ENCODE measurements around the gene CHSY1.

Gene CHSY1

GRCh38 chr15:101156509-101157159 lies 95.2 kb downstream of the CHSY1 start:
- no peaks in the 10 kb centered on the region for H3K36me3 Mint-ChIP-seq

GRCh38 chr15:101156061-101156460 lies 95.8 kb downstream of the CHSY1 start:
- CTCF ChIA-PET: interaction anchor here (1.0 kb wide), 1 partner anchor 9 kb away, joined by 3 read pairs; no protein-coding TSS in a partner anchor
- H3K4me3 Mint-ChIP-seq: no peak overlapping the region
- H3K36me3 Mint-ChIP-seq: no peaks in the 10 kb centered on the region
- no peak overlapping the region for H3K27ac Mint-ChIP-seq
- peaks cover 9% of the 10 kb centered on the region for H3K27me3 Mint-ChIP-seq
- H3K9me3 Mint-ChIP-seq: no peaks in the 10 kb centered on the region
- H3K4me1 Mint-ChIP-seq: peaks cover 37% of the 10 kb centered on the region
- DNase-seq: no peak

More at GRCh38 chr15:101156509-101157159, 95.2 kb downstream of the CHSY1 start:
- no peak overlapping the region for H3K4me3 Mint-ChIP-seq
- no peak for DNase-seq
- peaks cover 35% of the 10 kb centered on the region for H3K4me1 Mint-ChIP-seq
- H3K27me3 Mint-ChIP-seq: peaks cover 9% of the 10 kb centered on the region
- H3K9me3 Mint-ChIP-seq: peaks cover 2% of the 10 kb centered on the region
- CTCF ChIA-PET: interaction anchor here (1.0 kb wide), 1 partner anchor 9 kb away, joined by 3 read pairs; no protein-coding TSS in a partner anchor
- H3K27ac Mint-ChIP-seq: no peak overlapping the region

DNA sequence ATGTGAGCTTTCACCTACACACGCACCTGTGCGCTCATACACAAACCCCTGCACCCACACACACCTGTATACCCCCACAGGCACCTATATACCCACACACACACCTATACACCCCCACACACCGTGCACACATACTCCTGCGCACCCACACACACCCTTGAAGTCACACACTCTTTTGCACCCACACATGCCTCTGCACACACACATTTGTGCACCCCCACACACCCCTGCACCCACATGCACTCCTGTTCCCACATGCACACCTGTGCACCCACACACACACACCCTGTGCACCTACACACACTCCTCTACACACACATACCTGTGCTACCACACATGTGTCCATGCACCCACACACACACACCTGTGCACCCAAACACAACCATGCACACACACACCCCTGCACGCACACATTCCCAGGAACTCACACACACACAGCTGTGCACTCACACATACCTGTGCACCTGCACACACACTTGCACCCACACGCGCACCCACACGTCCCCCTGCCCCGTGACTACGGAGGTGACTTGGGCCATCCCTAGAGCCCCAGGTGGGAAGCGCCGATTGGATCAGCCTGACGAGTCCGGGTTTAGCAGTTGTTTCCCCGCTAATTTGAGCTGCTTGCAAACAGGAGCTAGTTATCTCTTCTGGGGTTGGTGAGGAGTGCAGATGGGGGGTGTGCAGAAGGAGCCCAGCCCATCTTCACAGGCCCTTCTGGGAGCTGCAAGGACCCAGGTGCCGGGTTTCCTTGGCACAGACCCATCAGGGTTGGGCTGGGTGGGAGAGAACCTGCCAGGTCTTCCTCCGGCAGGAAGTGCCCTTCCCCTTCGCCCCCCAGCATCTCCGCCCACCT lies 97.8 kb downstream of the CHSY1 start:
- no peak for DNase-seq
- no peak overlapping the region for H3K27ac Mint-ChIP-seq
- no peaks in the 10 kb centered on the region for H3K36me3 Mint-ChIP-seq
- H3K9me3 Mint-ChIP-seq: no peaks in the 10 kb centered on the region
- CTCF ChIA-PET: no interaction called here
- H3K27me3 Mint-ChIP-seq: peaks cover 7% of the 10 kb centered on the region
- H3K4me3 Mint-ChIP-seq: no peak overlapping the region
- H3K4me1 Mint-ChIP-seq: peaks cover 32% of the 10 kb centered on the region

GRCh38 chr15:101152914-101153313 lies 98.9 kb downstream of the CHSY1 start:
- peaks cover 7% of the 10 kb centered on the region for H3K27me3 Mint-ChIP-seq
- CTCF ChIA-PET: interaction anchor here (1.0 to 1.3 kb wide), 2 partner anchors 10 to 15 kb away, joined by 3 to 4 read pairs; no protein-coding TSS in a partner anchor
- H3K4me3 Mint-ChIP-seq: no peak overlapping the region
- H3K9me3 Mint-ChIP-seq: no peaks in the 10 kb centered on the region
- H3K4me1 Mint-ChIP-seq: peaks cover 33% of the 10 kb centered on the region
- no peak for DNase-seq
- H3K36me3 Mint-ChIP-seq: no peaks in the 10 kb centered on the region
- H3K27ac Mint-ChIP-seq: no peak overlapping the region

GRCh38 chr15:101151288-101151687 lies 100.6 kb downstream of the CHSY1 start:
- Mint-ChIP-seq H3K27me3 (peaks cover 18% of the 10 kb centered on the region), H3K9me3 (no peaks in the 10 kb centered on the region), H3K36me3 (no peaks in the 10 kb centered on the region), H3K4me3 (no peak overlapping the region), H3K27ac (peak overlapping the region; percentile 34), H3K4me1 (peaks cover 33% of the 10 kb centered on the region)
- CTCF ChIA-PET: interaction anchor here (1.2 to 1.5 kb wide), 2 partner anchors 11 to 29 kb away, joined by 3 to 4 read pairs; no protein-coding TSS in a partner anchor
- no peak for DNase-seq

DNA sequence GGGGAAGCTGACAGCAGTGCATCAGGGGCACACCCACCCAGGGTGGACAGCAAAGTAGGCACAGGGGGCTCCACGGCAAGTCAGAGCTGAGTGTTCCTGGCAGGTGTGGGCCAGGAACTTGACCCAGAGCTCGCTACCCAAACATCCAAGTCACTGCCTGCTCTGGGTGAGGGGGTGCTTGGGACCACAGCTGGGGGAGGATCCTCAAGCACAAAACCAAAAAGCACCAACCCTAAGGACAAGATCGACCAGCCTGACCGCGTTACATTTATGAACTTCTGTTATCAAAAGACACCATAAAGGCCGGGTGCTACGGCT lies 101.2 kb downstream of the CHSY1 start:
- no peaks in the 10 kb centered on the region for H3K9me3 Mint-ChIP-seq
- no peaks in the 10 kb centered on the region for H3K36me3 Mint-ChIP-seq
- no peak overlapping the region for H3K27ac Mint-ChIP-seq
- no peak for DNase-seq
- peaks cover 24% of the 10 kb centered on the region for H3K27me3 Mint-ChIP-seq
- H3K4me3 Mint-ChIP-seq: no peak overlapping the region
- CTCF ChIA-PET: interaction anchor here (1.1 to 1.5 kb wide), 3 partner anchors 10 to 29 kb away, joined by 3 to 4 read pairs (median 3); no protein-coding TSS in a partner anchor
- peaks cover 33% of the 10 kb centered on the region for H3K4me1 Mint-ChIP-seq

DNA sequence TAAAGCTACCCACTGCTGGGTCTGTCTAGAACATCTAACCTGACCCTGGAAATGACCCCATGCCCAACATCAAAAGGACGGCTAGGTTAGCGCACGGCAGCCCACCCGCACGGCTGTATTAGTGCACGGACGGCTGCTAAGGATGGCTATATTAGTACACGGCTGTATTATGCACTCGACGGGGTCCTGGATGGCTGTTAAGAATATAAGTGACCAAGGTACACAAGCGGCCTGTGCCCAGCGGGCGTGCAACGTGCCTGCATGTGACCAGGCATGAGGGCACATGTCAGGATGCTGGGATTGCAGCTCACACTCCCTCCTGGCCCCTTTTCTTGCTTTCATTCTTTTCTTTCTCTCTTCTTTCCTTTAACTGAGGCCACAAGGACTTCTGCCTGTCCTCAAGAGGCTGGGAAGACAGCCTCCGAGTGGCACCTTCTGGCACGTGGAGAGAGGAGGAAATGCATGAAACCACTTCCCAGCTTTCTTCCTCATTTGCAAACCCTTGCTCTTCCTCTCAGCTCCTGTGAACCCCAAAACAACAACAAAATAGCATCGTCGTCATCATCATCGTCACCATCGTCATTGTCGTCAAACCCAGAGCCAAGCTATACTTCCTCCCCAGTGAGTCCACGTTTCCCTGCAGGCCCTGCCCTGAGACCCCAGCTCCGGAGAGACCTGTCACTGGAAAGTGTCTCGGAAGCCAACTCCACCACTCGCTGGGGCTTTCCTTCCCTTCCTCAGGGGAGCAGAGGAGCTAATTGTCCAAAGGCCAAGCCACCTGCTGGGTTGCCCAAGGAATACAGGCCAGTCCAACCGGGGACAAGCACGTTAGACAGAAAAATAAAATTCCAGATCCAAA lies 101.8 kb downstream of the CHSY1 start:
- peaks cover 31% of the 10 kb centered on the region for H3K4me1 Mint-ChIP-seq
- DNase-seq: no peak
- no peak overlapping the region for H3K4me3 Mint-ChIP-seq
- no peaks in the 10 kb centered on the region for H3K9me3 Mint-ChIP-seq
- H3K27me3 Mint-ChIP-seq: peaks cover 24% of the 10 kb centered on the region
- no peak overlapping the region for H3K27ac Mint-ChIP-seq
- H3K36me3 Mint-ChIP-seq: no peaks in the 10 kb centered on the region
- CTCF ChIA-PET: interaction anchor here (1.1 to 1.5 kb wide), 3 partner anchors 9 to 28 kb away, joined by 3 to 4 read pairs (median 3); no protein-coding TSS in a partner anchor

GRCh38 chr15:101148881-101149664 lies 102.8 kb downstream of the CHSY1 start:
- H3K4me3 Mint-ChIP-seq: no peak overlapping the region
- H3K4me1 Mint-ChIP-seq: peaks cover 29% of the 10 kb centered on the region
- CTCF ChIA-PET: no interaction called here
- no peak overlapping the region for H3K27ac Mint-ChIP-seq
- no peaks in the 10 kb centered on the region for H3K36me3 Mint-ChIP-seq
- no peak for DNase-seq
- peaks cover 28% of the 10 kb centered on the region for H3K27me3 Mint-ChIP-seq
- no peaks in the 10 kb centered on the region for H3K9me3 Mint-ChIP-seq

- CTCF ChIA-PET: no interaction called here
- Mint-ChIP-seq H3K9me3 (no peaks in the 10 kb centered on the region), H3K4me1 (peaks cover 29% of the 10 kb centered on the region), H3K27ac (peak overlapping the region; percentile 33), H3K36me3 (no peaks in the 10 kb centered on the region), H3K27me3 (peaks cover 28% of the 10 kb centered on the region), H3K4me3 (no peak overlapping the region)
- DNase-seq: no peak
Observed at GRCh38 chr15:101148166-101148880, 103.5 kb downstream of the CHSY1 start.

DNA sequence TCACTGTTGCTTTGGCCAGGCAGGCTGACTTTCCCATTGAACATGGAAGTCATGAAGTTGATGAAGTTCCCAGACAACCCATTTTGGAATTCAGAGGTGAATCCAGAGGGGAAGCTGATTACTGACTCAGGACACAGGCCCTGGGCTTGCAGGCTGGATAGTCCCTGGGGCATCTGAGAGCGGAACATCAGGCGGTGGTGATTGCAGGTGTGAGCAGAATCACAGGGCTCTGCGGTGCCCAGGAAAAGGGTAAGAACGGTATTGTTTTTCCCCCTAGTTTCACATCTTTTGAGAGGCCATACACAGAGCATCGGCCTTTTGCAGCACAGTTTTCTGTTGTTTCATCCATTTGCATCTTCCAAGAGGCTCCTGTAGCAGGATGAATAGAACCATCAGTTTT lies 104.7 kb downstream of the CHSY1 start:
- CTCF ChIA-PET: interaction anchor here (1.0 kb wide), 1 partner anchor 20 kb away, joined by 3 read pairs; no protein-coding TSS in a partner anchor
- H3K36me3 Mint-ChIP-seq: no peaks in the 10 kb centered on the region

DNA sequence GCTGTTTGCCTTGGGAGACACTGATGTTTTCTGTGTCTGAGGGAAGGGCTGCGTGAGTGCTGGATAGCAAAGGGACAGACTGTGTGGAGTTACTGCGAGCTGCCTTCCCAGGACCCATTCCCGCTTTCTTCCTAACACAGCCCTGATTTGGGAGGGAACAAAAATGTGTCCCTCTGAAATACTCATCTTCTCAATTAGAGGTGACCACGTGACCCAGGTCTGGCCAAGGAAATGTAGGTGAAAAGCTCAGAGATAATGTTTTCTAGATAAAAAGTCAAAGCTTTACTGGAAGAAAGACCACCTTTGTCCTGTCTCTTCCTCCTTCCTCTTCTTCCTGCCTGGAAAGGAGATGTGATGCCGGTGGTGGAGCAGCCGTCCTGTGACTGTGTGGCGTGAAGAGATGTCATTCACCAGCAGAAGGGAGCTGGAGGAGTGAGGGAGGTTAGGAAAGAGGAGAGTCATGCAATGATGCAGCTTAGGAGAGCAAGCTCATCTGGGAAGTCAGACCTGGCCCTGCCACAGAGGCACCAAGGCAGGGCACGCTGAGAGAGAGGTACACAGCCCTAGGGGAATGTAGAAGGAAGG lies 105.6 kb downstream of the CHSY1 start:
- peaks cover 31% of the 10 kb centered on the region for H3K27me3 Mint-ChIP-seq
- CTCF ChIA-PET: no interaction called here
- no peak for DNase-seq
- H3K27ac Mint-ChIP-seq: no peak overlapping the region
- H3K4me3 Mint-ChIP-seq: no peak overlapping the region
- no peaks in the 10 kb centered on the region for H3K36me3 Mint-ChIP-seq
- H3K9me3 Mint-ChIP-seq: no peaks in the 10 kb centered on the region
- peaks cover 18% of the 10 kb centered on the region for H3K4me1 Mint-ChIP-seq

More for the DNA sequence above, 104.7 kb downstream of the CHSY1 start:
- no peaks in the 10 kb centered on the region for H3K9me3 Mint-ChIP-seq
- H3K4me3 Mint-ChIP-seq: no peak overlapping the region
- DNase-seq: no peak
- H3K4me1 Mint-ChIP-seq: peaks cover 24% of the 10 kb centered on the region
- H3K27me3 Mint-ChIP-seq: peaks cover 31% of the 10 kb centered on the region
- no peak overlapping the region for H3K27ac Mint-ChIP-seq

DNA sequence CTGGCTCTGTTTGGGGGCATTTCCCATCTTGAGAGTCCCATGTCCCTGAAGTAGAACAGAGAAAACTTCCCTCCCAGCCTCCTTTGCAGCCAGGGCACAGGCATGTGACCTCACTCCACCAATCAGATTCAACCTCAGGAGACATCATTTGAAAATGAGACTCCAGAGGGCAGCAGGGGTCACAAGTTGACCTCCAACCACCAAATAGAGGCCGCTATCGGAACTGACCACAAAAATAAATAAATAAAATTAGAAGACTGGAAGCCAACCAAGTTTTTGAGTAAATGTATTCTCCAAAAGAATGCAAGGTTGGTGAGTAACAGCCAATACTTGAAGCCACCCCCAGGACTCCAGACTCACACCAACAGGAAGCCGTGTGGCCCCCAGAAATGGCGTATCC lies 106.5 kb downstream of the CHSY1 start:
- Mint-ChIP-seq H3K4me1 (peaks cover 9% of the 10 kb centered on the region), H3K4me3 (no peak overlapping the region), H3K27ac (no peak overlapping the region), H3K36me3 (no peaks in the 10 kb centered on the region), H3K9me3 (no peaks in the 10 kb centered on the region), H3K27me3 (peaks cover 31% of the 10 kb centered on the region)
- CTCF ChIA-PET: no interaction called here
- DNase-seq: no peak
